Caco-2 (cell line): ENCODE measurements around the gene CCSAP. TPM values are rescaled to one million over a fixed set of nuclear protein-coding genes. Genes with fewer than 3 reads are reported as not detected.

ENCODE experiments used
- BruUV-seq: library from RNA; stranded (reverse); fragments of 400-500 nt; replicated peaks from 2 replicates; lab custom pipeline; 2021; lab: Mats Ljungman, UMichigan
- CTCF ChIA-PET: fragments of 300-600 bp; sonication (Branson Sonifier 250); formaldehyde crosslinking; loops from one replicate; lab custom pipeline; 2022; ENCODE audit warnings: antibody characterized with exemption; lab: Charles Lee
- POLR2A ChIA-PET: fragments of 300-600 bp; sonication (Branson Sonifier 250); formaldehyde crosslinking; loops from one replicate; lab custom pipeline; 2022; ENCODE audit warnings: antibody characterized with exemption; lab: Charles Lee
- DNase-seq, 2 experiments: peaks; one replicate each; pipeline versions ENCODE4 v3.0.0 to v3.0.0-alpha.2; 2020 to 2022
- H3K27me3 ChIP-seq: replicated peaks from 2 replicates; pipeline ENCODE4 v1.6.0; 2011; ENCODE audit warnings: low read length; ENCODE audit not compliant: control insufficient read depth, insufficient read depth
- H3K36me3 ChIP-seq: 2 replicates; pipeline ENCODE4 v1.5.1; 2011; ENCODE audit warnings: low read length; ENCODE audit not compliant: control insufficient read depth, insufficient read depth
- H3K4me1 ChIP-seq: fragments of 250-450 bp; sonication (Bioruptor Pico); 2 replicates; pipeline ENCODE4 v1.5.1; 2020; ENCODE audit warnings: mild to moderate bottlenecking
- H3K4me3 ChIP-seq: 2 replicates; pipeline ENCODE4 v1.5.1; 2011; ENCODE audit warnings: low read depth, mild to moderate bottlenecking, control low read depth, low read length
- H3K9me3 ChIP-seq: fragments of 250-450 bp; sonication (Bioruptor Pico); 2 replicates; pipeline ENCODE4 v1.5.1; 2020; ENCODE audit warnings: mild to moderate bottlenecking, moderate library complexity
- H3K27ac Mint-ChIP-seq: one replicate; pipeline ENCODE4 v1.8.0; 2022; ENCODE audit warnings: mixed read lengths; ENCODE audit not compliant: unreplicated experiment
- H3K27me3 Mint-ChIP-seq: one replicate; pipeline ENCODE4 v1.8.0; 2022; ENCODE audit warnings: mixed read lengths; ENCODE audit not compliant: insufficient read depth, unreplicated experiment
- H3K36me3 Mint-ChIP-seq: one replicate; pipeline ENCODE4 v1.8.0; 2022; ENCODE audit warnings: mild to moderate bottlenecking, mixed read lengths; ENCODE audit not compliant: insufficient read depth, unreplicated experiment
- H3K4me1 Mint-ChIP-seq: one replicate; pipeline ENCODE4 v1.8.0; 2022; ENCODE audit warnings: low read depth, mixed read lengths; ENCODE audit not compliant: unreplicated experiment
- H3K4me3 Mint-ChIP-seq: one replicate; pipeline ENCODE4 v1.8.0; 2022; ENCODE audit warnings: mild to moderate bottlenecking, moderate library complexity, mixed read lengths; ENCODE audit not compliant: unreplicated experiment
- H3K9me3 Mint-ChIP-seq: one replicate; pipeline ENCODE4 v1.8.0; 2022; ENCODE audit warnings: mixed read lengths; ENCODE audit not compliant: unreplicated experiment
- CTCF ChIP-seq, 2 experiments: fragments of 200-600 bp in 1 of 2; IDR thresholded peaks; 1 replicate in 1 of 2; 2 replicates in 1 of 2; pipeline versions ENCODE4 v1.5.1 to v1.8.0; 2011 to 2022; ENCODE audit warnings: antibody characterized with exemption in 1 of 2, control low read depth in 1 of 2, inconsistent platforms in 1 of 2, low read depth in 1 of 2, low read length in 1 of 2, mild to moderate bottlenecking in 1 of 2, moderate library complexity in 1 of 2; ENCODE audit not compliant: insufficient read depth in 1 of 2, severe bottlenecking in 1 of 2, unreplicated experiment in 1 of 2
- intact Hi-C: fragments of 100-400 bp; cut with micrococcal nuclease; formaldehyde crosslinking; loops from one replicate; pipeline ENCODE4 v1.10.0; 2022; ENCODE audit not compliant: unreplicated experiment
- total RNA-seq: library from RNA; stranded (reverse); gene quantifications from 2 replicates; pipeline ENCODE4 v1.2.3, GENCODE V29; 2022

The CCSAP gene
- total RNA-seq, 1 experiment from 2014 or later, result 11.3 TPM

- Histone ChIP-seq H3K4me1 (peaks cover 15% of the 10 kb centered on the region), H3K36me3 (peaks cover 10% of the 10 kb centered on the region), H3K4me3 (no peak overlapping the region), H3K9me3 (no peaks in the 10 kb centered on the region), H3K27me3 (no peaks in the 10 kb centered on the region)
- Mint-ChIP-seq H3K4me3 (no peak overlapping the region), H3K27me3 (no peaks in the 10 kb centered on the region), H3K4me1 (peaks cover 22% of the 10 kb centered on the region), H3K36me3 (peaks cover 73% of the 10 kb centered on the region), H3K27ac (no peak overlapping the region), H3K9me3 (no peaks in the 10 kb centered on the region)
- no peak for DNase-seq
- POLR2A ChIA-PET, result no interaction called here
- no peak for TF ChIP-seq CTCF (IDR thresholded peaks at IDR 0.05; ENCODE audit: insufficient read depth in 1 of 2, low read depth in 1 of 2, low read length in 1 of 2, severe bottlenecking in 1 of 2, unreplicated experiment in 1 of 2)
- BruUV-seq, result TSS peak; percentile 18
- intact Hi-C loops, result no loop called here
- CTCF ChIA-PET, result no interaction called here
These were observed 39.0 kb downstream of the CCSAP start for GRCh38 chr1:229303855-229304254.

GRCh38 chr1:229302740-229303139, 40.1 kb downstream of the CCSAP start:
- no peak for TF ChIP-seq CTCF (IDR thresholded peaks at IDR 0.05; ENCODE audit: insufficient read depth in 1 of 2, low read depth in 1 of 2, low read length in 1 of 2, severe bottlenecking in 1 of 2, unreplicated experiment in 1 of 2)
- Mint-ChIP-seq H3K36me3 (peaks cover 62% of the 10 kb centered on the region), H3K4me1 (peaks cover 23% of the 10 kb centered on the region), H3K9me3 (no peaks in the 10 kb centered on the region), H3K27me3 (no peaks in the 10 kb centered on the region), H3K4me3 (no peak overlapping the region), H3K27ac (no peak overlapping the region)
- ChIA-PET POLR2A (interaction anchor here (0.7 kb wide), 1 partner anchor 32 kb away, joined by 3 read pairs; the partner anchor contains the start of gene RAB4A), CTCF (no interaction called here)
- H3K36me3 ChIP-seq, result peaks cover 8% of the 10 kb centered on the region
- H3K4me1 ChIP-seq, result peaks cover 26% of the 10 kb centered on the region
- H3K4me3 ChIP-seq, result no peak overlapping the region
- intact Hi-C loops, result no loop called here
- no peak for DNase-seq
- H3K9me3 ChIP-seq, result no peaks in the 10 kb centered on the region
- H3K27me3 ChIP-seq, result no peaks in the 10 kb centered on the region
- no TSS peak for BruUV-seq

GRCh38 chr1:229300099-229300757, 42.6 kb downstream of the CCSAP start:
- Histone ChIP-seq H3K36me3 (peaks cover 10% of the 10 kb centered on the region), H3K9me3 (no peaks in the 10 kb centered on the region), H3K4me3 (no peak overlapping the region), H3K27me3 (no peaks in the 10 kb centered on the region), H3K4me1 (peaks cover 49% of the 10 kb centered on the region)
- POLR2A ChIA-PET, result no interaction called here
- DNase-seq, result no peak
- intact Hi-C loops, result no loop called here
- BruUV-seq, result no TSS peak
- CTCF ChIA-PET, result no interaction called here
- H3K9me3 Mint-ChIP-seq, result no peaks in the 10 kb centered on the region
- TF ChIP-seq CTCF (IDR thresholded peaks at IDR 0.05; ENCODE audit: insufficient read depth in 1 of 2, low read depth in 1 of 2, low read length in 1 of 2, severe bottlenecking in 1 of 2, unreplicated experiment in 1 of 2), result no peak
- peaks cover 30% of the 10 kb centered on the region for H3K4me1 Mint-ChIP-seq
- H3K27ac Mint-ChIP-seq, result peak overlapping the region; percentile 90
- H3K4me3 Mint-ChIP-seq, result no peak overlapping the region
- peaks cover 64% of the 10 kb centered on the region for H3K36me3 Mint-ChIP-seq
- no peaks in the 10 kb centered on the region for H3K27me3 Mint-ChIP-seq
